Activated T-cell treated with anti-CD3 and anti-CD28 coated beads, Interleukin-2, amount 50 U/mL, for 4 hours (primary cell): ENCODE results near the gene TSPAN14. TPM values are rescaled to one million over a fixed set of nuclear protein-coding genes. Genes with fewer than 3 reads are reported as not detected.

Source experiments
- ATAC-seq, 2 donors: fragments of 200-7000 bp; cut with Tn5 transposase; one replicate each; pipeline ENCODE4 v1.10.0; 2021
- DNase-seq: peaks from one replicate; pipeline ENCODE4 v3.0.0-alpha.2; 2020
- H3K27me3 Mint-ChIP-seq: one replicate; pipeline ENCODE4 v1.8.0; 2021; ENCODE audit warnings: low read depth, mixed read lengths
- H3K36me3 Mint-ChIP-seq: one replicate; pipeline ENCODE4 v1.8.0; 2022; ENCODE audit warnings: mixed read lengths; ENCODE audit not compliant: insufficient read depth
- H3K4me1 Mint-ChIP-seq: one replicate; pipeline ENCODE4 v1.8.0; 2021; ENCODE audit warnings: low read depth, mixed read lengths
- H3K4me3 Mint-ChIP-seq: one replicate; pipeline ENCODE4 v1.8.0; 2021; ENCODE audit warnings: mild to moderate bottlenecking, moderate library complexity, mixed read lengths
- H3K9me3 Mint-ChIP-seq: one replicate; pipeline ENCODE4 v1.8.0; 2021; ENCODE audit warnings: mixed read lengths
- total RNA-seq, 3 donors: library from RNA; stranded (reverse); gene quantifications; one replicate each; pipeline ENCODE4 v1.2.1, GENCODE V29; 2021

The TSPAN14 gene
- total RNA-seq, 3 donors from 2014 or later, result 31.8 to 36.2 (median 35.0) TPM

GRCh38 chr10:80465451-80465835, 11.3 kb downstream of the TSPAN14 start:
- Mint-ChIP-seq H3K9me3 (no peaks in the 10 kb centered on the region), H3K36me3 (peaks cover 5% of the 10 kb centered on the region), H3K4me1 (peaks cover 97% of the 10 kb centered on the region), H3K27me3 (no peaks in the 10 kb centered on the region), H3K4me3 (peak overlapping the region; percentile 76)
- no peak for DNase-seq
- peak in 1 of 2 donors; percentile 1 for ATAC-seq

GRCh38 chr10:80465839-80466590, 11.9 kb downstream of the TSPAN14 start:
- H3K36me3 Mint-ChIP-seq, result peaks cover 8% of the 10 kb centered on the region
- peak; percentile 74 to 79 for ATAC-seq
- DNase-seq, result peak; percentile 38
- H3K4me3 Mint-ChIP-seq, result peak overlapping the region; percentile 76
- H3K27me3 Mint-ChIP-seq, result no peaks in the 10 kb centered on the region
- H3K9me3 Mint-ChIP-seq, result no peaks in the 10 kb centered on the region
- peaks cover 97% of the 10 kb centered on the region for H3K4me1 Mint-ChIP-seq

GRCh38 chr10:80466724-80467326, 12.7 kb downstream of the TSPAN14 start:
- Mint-ChIP-seq H3K36me3 (peaks cover 13% of the 10 kb centered on the region), H3K27me3 (no peaks in the 10 kb centered on the region), H3K4me3 (peak overlapping the region; percentile 76), H3K4me1 (peaks cover 97% of the 10 kb centered on the region), H3K9me3 (no peaks in the 10 kb centered on the region)
- ATAC-seq (no peak), DNase-seq (no peak)

- peak; percentile 70 for DNase-seq
- peak; percentile 7 to 20 for ATAC-seq
- Mint-ChIP-seq H3K4me3 (peak overlapping the region; percentile 76), H3K27me3 (no peaks in the 10 kb centered on the region), H3K36me3 (peaks cover 16% of the 10 kb centered on the region), H3K4me1 (peaks cover 98% of the 10 kb centered on the region), H3K9me3 (no peaks in the 10 kb centered on the region)
Observed at GRCh38 chr10:80468002-80468401, 13.9 kb downstream of the TSPAN14 start.

GRCh38 chr10:80468806-80469421, 14.8 kb downstream of the TSPAN14 start:
- no peaks in the 10 kb centered on the region for H3K27me3 Mint-ChIP-seq
- peaks cover 98% of the 10 kb centered on the region for H3K4me1 Mint-ChIP-seq
- no peak for ATAC-seq
- no peak for DNase-seq
- peak overlapping the region; percentile 76 for H3K4me3 Mint-ChIP-seq
- H3K36me3 Mint-ChIP-seq, result peaks cover 14% of the 10 kb centered on the region
- H3K9me3 Mint-ChIP-seq, result no peaks in the 10 kb centered on the region

GRCh38 chr10:80470266-80470665, 16.2 kb downstream of the TSPAN14 start:
- Mint-ChIP-seq H3K27me3 (no peaks in the 10 kb centered on the region), H3K4me3 (no peak overlapping the region), H3K9me3 (no peaks in the 10 kb centered on the region), H3K4me1 (peaks cover 97% of the 10 kb centered on the region), H3K36me3 (peaks cover 14% of the 10 kb centered on the region)
- DNase-seq (no peak), ATAC-seq (no peak)

- peak overlapping the region; percentile 64 for H3K4me3 Mint-ChIP-seq
- no peaks in the 10 kb centered on the region for H3K9me3 Mint-ChIP-seq
- H3K36me3 Mint-ChIP-seq, result peaks cover 14% of the 10 kb centered on the region
- peak; percentile 55 to 58 for ATAC-seq
- DNase-seq, result no peak
- peaks cover 94% of the 10 kb centered on the region for H3K4me1 Mint-ChIP-seq
- H3K27me3 Mint-ChIP-seq, result no peaks in the 10 kb centered on the region
Observed at GRCh38 chr10:80471001-80471400, 16.9 kb downstream of the TSPAN14 start.

GRCh38 chr10:80471715-80472233, 17.7 kb downstream of the TSPAN14 start:
- peaks cover 88% of the 10 kb centered on the region for H3K4me1 Mint-ChIP-seq
- H3K36me3 Mint-ChIP-seq, result peaks cover 14% of the 10 kb centered on the region
- no peaks in the 10 kb centered on the region for H3K9me3 Mint-ChIP-seq
- no peaks in the 10 kb centered on the region for H3K27me3 Mint-ChIP-seq
- H3K4me3 Mint-ChIP-seq, result peak overlapping the region; percentile 64
- ATAC-seq (peak; percentile 54 to 57), DNase-seq (no peak)

GRCh38 chr10:80472234-80473095, 18.4 kb downstream of the TSPAN14 start:
- ATAC-seq, result peak; percentile 75
- peaks cover 17% of the 10 kb centered on the region for H3K36me3 Mint-ChIP-seq
- H3K9me3 Mint-ChIP-seq, result no peaks in the 10 kb centered on the region
- no peak for DNase-seq
- peak overlapping the region; percentile 64 for H3K4me3 Mint-ChIP-seq
- H3K27me3 Mint-ChIP-seq, result no peaks in the 10 kb centered on the region
- H3K4me1 Mint-ChIP-seq, result peaks cover 88% of the 10 kb centered on the region

GRCh38 chr10:80473096-80473657, 19.1 kb downstream of the TSPAN14 start:
- Mint-ChIP-seq H3K4me3 (peak overlapping the region; percentile 64), H3K36me3 (peaks cover 24% of the 10 kb centered on the region), H3K4me1 (peaks cover 88% of the 10 kb centered on the region), H3K27me3 (no peaks in the 10 kb centered on the region), H3K9me3 (peaks cover 5% of the 10 kb centered on the region)
- ATAC-seq (no peak), DNase-seq (no peak)

GRCh38 chr10:80473692-80474596, 19.8 kb downstream of the TSPAN14 start:
- H3K9me3 Mint-ChIP-seq, result peaks cover 7% of the 10 kb centered on the region
- H3K4me1 Mint-ChIP-seq, result peaks cover 88% of the 10 kb centered on the region
- no peak for DNase-seq
- peaks cover 29% of the 10 kb centered on the region for H3K36me3 Mint-ChIP-seq
- no peak for ATAC-seq
- no peaks in the 10 kb centered on the region for H3K27me3 Mint-ChIP-seq
- H3K4me3 Mint-ChIP-seq, result peak overlapping the region; percentile 42

GRCh38 chr10:80474597-80474910, 20.4 kb downstream of the TSPAN14 start:
- H3K4me3 Mint-ChIP-seq, result no peak overlapping the region
- ATAC-seq (no peak), DNase-seq (no peak)
- H3K27me3 Mint-ChIP-seq, result no peaks in the 10 kb centered on the region
- peaks cover 83% of the 10 kb centered on the region for H3K4me1 Mint-ChIP-seq
- H3K9me3 Mint-ChIP-seq, result peaks cover 7% of the 10 kb centered on the region
- peaks cover 26% of the 10 kb centered on the region for H3K36me3 Mint-ChIP-seq

GRCh38 chr10:80474941-80475340, 20.8 kb downstream of the TSPAN14 start:
- no peak overlapping the region for H3K4me3 Mint-ChIP-seq

More at GRCh38 chr10:80474941-80475340, 20.8 kb downstream of the TSPAN14 start:
- H3K36me3 Mint-ChIP-seq, result peaks cover 26% of the 10 kb centered on the region
- H3K27me3 Mint-ChIP-seq, result no peaks in the 10 kb centered on the region
- DNase-seq (no peak), ATAC-seq (no peak)
- H3K4me1 Mint-ChIP-seq, result peaks cover 80% of the 10 kb centered on the region
- peaks cover 7% of the 10 kb centered on the region for H3K9me3 Mint-ChIP-seq
